B cell (primary cell): ENCODE data around the gene ADD3.

Experiments used
- CTCF ChIP-seq: fragments of 200-600 bp; IDR thresholded peaks from one replicate; pipeline ENCODE4 v1.8.0; 2022; ENCODE audit warnings: antibody characterized with exemption, mild to moderate bottlenecking
- EZH2 ChIP-seq: IDR thresholded peaks from 2 replicates; pipeline ENCODE4 v1.6.1; 2012; ENCODE audit warnings: borderline replicate concordance, low read depth, mild to moderate bottlenecking, moderate library complexity, low read length; ENCODE audit not compliant: insufficient read depth, poor library complexity, severe bottlenecking

GRCh38 chr10:110059925-110060324, 52.1 kb downstream of the ADD3 start:
- TF ChIP-seq EZH2 (no peak), CTCF (no peak)
